Activated T-cell treated with anti-CD3 and anti-CD28 coated beads, Interleukin-2, amount 50 U/mL, for 48 hours (primary cell): ENCODE measurements around the gene UCMA.
"Not testable (repeated sequence)": the region's sequence is repeated elsewhere in the genome, so short reads cannot be mapped to it uniquely, and the experiment has no call there.

Experiments used
- DNase-seq, 2 experiments: peaks; one replicate each; pipeline ENCODE4 v3.0.0-alpha.2; 2020

The UCMA gene, protein sequence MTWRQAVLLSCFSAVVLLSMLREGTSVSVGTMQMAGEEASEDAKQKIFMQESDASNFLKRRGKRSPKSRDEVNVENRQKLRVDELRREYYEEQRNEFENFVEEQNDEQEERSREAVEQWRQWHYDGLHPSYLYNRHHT

DNA sequence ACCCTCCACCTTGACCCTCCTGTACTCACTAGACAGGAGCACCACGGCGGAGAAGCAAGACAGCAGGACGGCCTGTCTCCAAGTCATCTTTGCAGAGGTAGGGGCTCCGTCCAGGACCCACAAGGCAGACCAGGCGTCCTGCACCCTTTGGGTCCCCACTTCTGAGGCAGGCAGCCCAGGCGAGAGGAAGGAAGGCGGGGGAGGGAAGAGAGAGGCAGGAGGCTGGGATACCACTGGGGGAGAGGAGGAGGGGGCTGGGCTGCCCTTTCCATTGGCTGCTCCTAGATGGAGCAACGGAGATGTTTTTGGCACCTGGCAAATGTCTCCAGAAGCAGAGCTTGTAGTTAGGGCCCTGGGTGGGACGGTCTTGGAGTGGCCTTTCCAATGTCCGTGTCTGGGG is at the start of gene UCMA:
UCMA (minus strand) TSS at position 203 of the 400 bp plus-strand sequence; CDS start at position 87, 116 bp downstream.
- no peak for DNase-seq

- DNase-seq: not testable (repeated sequence)
Observed at GRCh38 chr10:13282348-13282747, 48.2 kb upstream of the UCMA start.

GRCh38 chr10:13276749-13277365 is 42.7 kb upstream of the UCMA start:
- no peak for DNase-seq

- not testable (repeated sequence) for DNase-seq
Observed at GRCh38 chr10:13276146-13276545, 42.0 kb upstream of the UCMA start.

DNA sequence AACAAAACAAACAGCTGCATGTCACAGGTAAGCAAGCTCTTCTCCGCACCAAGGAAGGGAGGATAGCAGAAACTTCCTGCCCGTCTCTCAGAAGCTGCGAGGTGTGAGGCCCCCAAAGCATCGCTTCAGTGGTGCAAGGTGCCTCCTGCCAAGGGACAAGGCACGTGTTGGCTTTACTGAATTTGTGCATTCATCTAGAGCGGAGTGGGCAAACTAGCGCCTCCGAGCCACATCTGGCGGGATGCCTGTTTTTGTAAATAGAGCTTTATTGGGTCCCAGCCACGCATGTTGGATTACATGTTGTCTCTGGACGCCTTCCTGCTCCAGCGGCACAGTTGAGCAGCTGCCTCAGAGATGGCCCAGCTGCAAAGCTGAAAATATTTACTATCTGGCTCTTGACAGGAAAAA is 38.0 kb upstream of the UCMA start:
- no peak for DNase-seq

DNA sequence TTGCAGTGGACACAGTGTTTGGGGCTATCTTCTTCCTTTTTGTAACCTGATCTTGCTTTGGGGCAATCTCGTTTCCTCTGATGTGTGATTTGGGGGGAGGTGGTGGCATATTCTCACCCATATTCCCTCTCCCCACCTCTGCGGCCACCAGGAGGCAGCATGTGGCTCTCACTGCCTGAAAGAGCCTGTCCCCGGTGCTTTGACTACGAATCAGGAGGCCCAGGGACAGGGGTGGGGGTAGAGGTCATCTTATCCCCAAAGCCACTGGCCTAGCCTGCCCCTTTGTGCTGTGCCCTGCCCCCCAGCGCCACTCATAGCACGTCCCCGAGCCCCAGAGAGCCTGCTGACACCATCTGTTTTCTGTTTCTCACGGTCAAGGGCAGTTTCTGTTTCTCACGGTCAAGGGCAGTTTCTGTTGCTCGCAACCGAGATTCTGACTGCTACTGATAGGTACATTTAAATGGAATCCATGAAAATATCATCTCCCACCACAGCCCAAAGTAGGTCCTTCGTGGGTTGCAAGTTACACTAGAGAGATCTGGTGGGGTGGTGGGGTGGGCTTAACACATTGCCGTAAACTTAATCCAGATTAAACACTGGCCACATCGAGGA is 37.5 kb upstream of the UCMA start:
- peak; percentile 69 to 71 for DNase-seq

DNA sequence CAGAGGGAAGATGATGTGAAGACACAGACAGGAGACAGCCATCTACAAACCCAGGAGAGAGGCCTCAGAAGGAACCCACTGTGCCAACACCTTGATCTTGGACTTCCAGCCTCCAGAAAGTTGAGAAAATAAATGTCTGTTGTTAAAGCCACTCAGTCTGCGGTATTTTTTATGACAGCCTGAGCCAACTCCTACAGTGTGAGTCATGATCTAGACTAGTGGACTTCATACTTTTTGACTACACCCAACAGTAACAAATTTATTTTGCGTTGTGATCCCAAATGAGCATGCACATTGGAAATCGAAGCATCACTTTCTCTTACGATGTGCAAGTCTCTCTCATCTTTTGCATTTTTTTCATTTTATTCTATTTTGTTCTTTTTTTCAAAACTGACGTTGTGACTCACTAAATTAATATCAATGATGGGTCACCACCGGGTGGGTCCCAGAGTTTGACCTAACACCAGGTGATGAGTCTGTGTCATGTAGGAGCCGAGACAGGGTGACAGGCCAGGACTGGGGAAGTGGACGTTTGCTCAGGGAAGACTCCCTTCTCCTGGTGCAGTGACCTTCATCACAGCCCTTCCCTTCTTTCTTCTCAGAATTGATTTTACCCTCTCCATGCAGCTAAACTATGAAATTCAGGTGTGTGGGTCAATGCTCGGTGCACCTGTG is 36.8 kb upstream of the UCMA start:
- DNase-seq: no peak

DNA sequence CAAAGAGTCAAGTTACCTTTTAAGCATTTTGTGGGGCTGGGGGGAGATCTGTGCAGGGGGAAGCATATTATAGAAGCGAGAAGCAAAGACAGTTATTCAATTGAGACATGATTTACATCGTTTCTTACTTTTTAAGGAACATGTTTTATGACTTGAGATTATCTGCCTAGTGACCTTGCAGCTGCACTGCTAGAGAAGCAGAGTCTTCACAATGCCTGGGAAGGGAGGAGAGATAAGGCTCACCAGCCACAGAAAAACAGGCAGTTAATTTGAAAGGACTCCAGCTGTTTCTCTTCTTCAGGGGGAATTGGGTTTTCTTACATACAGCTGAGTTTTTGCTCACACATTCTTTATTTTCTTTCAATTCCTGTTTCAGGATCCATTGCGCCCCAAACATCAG is 34.7 kb upstream of the UCMA start:
- no peak for DNase-seq

DNA sequence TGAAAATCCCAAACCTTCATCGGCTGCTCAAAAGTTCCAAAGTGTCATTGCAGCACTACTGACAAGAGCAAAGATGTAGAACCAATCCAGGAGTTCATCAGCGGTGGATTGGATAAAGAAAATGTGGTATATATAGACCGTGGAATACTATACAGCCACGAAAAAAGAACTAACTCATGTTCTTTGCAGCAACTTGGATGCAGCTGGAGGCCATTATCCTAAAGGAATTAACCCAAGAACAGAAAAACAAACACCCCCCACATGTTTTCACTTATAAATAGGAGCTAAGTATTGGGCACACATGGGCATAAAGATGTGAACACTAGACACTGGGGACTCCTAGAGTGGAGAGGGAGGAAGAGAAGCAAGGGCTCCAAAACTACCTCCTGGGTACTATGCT is 34.1 kb upstream of the UCMA start:
- no peak for DNase-seq

DNA sequence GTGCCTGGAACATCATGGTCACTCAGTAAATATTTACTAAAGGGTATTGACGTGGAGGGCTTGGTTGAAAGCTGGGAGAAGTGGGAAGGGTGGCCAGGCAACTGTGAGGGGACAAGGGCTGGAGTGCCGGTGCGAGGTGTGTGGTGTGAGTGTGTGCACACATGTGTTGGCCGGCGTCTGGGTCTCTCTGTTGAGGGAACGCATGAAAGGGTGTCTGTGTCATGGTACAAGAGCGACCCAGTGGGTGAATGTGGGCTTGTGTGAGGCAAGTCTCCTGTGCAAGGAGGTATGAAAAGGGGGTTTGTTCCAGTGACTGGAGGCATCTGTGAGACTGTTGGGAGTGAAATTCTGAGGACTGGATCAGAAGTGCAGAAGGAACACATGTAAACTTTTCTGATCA is 29.4 kb upstream of the UCMA start:
- DNase-seq: no peak

- DNase-seq: no peak
Observed at GRCh38 chr10:13262433-13262832, 28.3 kb upstream of the UCMA start.

- DNase-seq: no peak
Observed at GRCh38 chr10:13257621-13258140, 23.5 kb upstream of the UCMA start.

- DNase-seq: no peak
Observed at GRCh38 chr10:13256627-13257026, 22.5 kb upstream of the UCMA start.

GRCh38 chr10:13253726-13254125 is 19.6 kb upstream of the UCMA start:
- DNase-seq: no peak

DNA sequence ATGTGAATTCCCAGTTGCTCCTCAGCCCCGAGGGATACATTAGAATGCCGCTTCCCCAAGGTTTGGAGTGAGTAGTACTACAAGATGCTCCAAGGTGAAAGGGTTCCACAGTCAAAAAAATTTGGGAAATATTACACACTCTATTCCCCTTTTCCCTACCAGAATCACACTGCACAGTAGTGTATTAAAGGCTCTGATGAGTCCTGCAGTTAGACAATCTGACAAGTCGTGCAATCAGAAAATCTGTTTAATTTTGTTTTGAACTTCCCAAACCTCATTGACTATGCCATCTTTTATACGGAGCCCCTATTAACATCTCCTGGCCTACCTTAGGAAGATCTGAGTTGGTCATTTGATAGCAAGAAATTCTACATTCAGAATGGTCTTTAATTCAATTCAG is 13.6 kb upstream of the UCMA start:
- DNase-seq: no peak

DNA sequence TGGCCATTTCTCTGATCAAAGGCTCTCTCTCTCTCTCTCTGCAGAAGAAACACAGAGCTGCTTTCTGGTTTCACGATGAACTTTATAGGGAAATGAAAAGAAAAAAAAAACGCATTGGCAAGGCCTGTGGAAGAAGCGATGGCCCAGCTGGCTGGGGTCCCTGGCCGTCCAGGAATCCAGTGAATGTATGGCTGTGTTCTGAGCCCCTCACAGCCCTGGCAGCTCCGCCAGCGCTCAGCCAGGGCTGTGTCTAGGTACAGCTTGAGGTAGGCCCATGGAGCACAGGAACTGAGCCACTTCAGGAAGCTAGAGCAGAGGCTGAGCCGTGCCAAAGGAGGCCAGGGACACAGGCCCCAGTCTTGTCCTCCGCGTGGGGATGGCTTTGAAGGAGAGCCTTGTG is 13.1 kb upstream of the UCMA start:
- DNase-seq: no peak

GRCh38 chr10:13242260-13242659 is 8.1 kb upstream of the UCMA start:
- DNase-seq: not testable (repeated sequence)

DNA sequence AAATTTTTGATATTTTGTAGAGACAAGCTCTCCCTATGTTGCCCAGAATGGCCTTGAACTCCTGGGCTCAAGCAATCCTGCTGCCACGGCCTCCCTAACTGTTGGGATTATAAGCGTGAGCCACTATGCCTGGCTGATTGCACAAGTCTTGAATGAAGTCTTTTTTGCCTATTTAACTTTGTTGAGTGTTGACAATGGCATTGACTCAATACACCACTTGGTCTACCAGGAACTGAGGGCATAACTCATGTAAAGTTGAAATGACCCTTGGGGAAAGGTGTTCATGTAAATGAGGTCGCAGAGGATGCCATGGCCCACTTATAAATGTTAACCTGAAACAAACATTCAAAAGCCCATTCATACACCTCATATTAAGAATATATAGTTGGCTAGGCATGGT is 7.4 kb upstream of the UCMA start:
- DNase-seq: no peak

GRCh38 chr10:13239923-13240322 is 5.7 kb upstream of the UCMA start:
- DNase-seq: no peak

- no peak for DNase-seq
Observed at GRCh38 chr10:13238271-13239077, 4.3 kb upstream of the UCMA start.

- no peak for DNase-seq
Observed at GRCh38 chr10:13236638-13237037, 2.5 kb upstream of the UCMA start.

- not testable (repeated sequence) for DNase-seq
Observed at GRCh38 chr10:13234736-13235135, 562 bp upstream of the UCMA start.

DNA sequence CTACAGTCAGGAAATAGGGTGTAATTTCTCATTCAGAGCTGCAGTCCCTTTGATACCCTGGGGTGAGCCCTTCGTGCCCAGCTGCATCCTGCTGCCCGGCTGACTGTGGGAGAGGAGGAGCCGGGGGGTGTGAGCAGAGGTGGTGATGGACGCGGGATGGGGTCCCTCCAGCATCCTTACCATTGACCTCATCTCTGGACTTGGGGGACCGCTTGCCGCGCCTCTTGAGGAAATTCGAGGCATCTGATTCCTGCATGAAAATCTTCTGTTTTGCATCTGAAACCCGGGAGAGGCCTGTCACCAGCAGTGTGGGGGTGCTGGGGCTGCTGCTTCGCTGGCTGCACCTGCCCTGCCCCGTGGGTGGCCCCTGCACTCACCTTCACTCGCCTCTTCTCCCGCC is 816 bp downstream of the UCMA start:
- no peak for DNase-seq
